PC-3 (cell line): Measurements from ENCODE around the gene MICU1.
"Not testable (repeated sequence)": the region's sequence is repeated elsewhere in the genome, so short reads cannot be mapped to it uniquely, and the experiment has no call there.

ENCODE experiments used
- CTCF ChIP-seq: fragments of 300-600 bp; sonication (generic); conservative IDR thresholded peaks from 2 replicates; pipeline ENCODE4 v1.5.1; 2017; ENCODE audit warnings: antibody characterized with exemption, low read depth, mild to moderate bottlenecking, low read length
- EZH2 ChIP-seq: fragments of 300-600 bp; sonication (generic); IDR thresholded peaks from one replicate; pipeline ENCODE4 v1.6.1; 2017; ENCODE audit warnings: antibody characterized with exemption, mild to moderate bottlenecking, low read length; ENCODE audit not compliant: unreplicated experiment

GRCh38 chr10:72384982-72385381, 240.9 kb downstream of the MICU1 start:
- not testable (repeated sequence) for TF ChIP-seq CTCF, EZH2
